Measurements from ENCODE around the gene CHDH.

CHDH gene

GRCh38 chr3:53823026-53823955 is 22.9 kb downstream of the CHDH start:
- DNase-seq = no peak

GRCh38 chr3:53822331-53822741 is 23.9 kb downstream of the CHDH start:
- DNase-seq = no peak

- DNase-seq = peak; percentile 48
These were observed 24.5 kb downstream of the CHDH start for GRCh38 chr3:53821631-53822121.

GRCh38 chr3:53820756-53821580 is 25.3 kb downstream of the CHDH start:
- no peak for DNase-seq

GRCh38 chr3:53820084-53820483 is 26.1 kb downstream of the CHDH start:
- no peak for DNase-seq

- DNase-seq = no peak
These were observed 26.9 kb downstream of the CHDH start for GRCh38 chr3:53819163-53819868.

GRCh38 chr3:53818221-53819162 is 27.7 kb downstream of the CHDH start:
- DNase-seq = no peak

GRCh38 chr3:53817809-53818208 is 28.4 kb downstream of the CHDH start:
- no peak for DNase-seq

GRCh38 chr3:53817211-53817610 is 29.0 kb downstream of the CHDH start:
- DNase-seq = no peak

- no peak for DNase-seq
These were observed 29.8 kb downstream of the CHDH start for GRCh38 chr3:53816425-53816824.

- no peak for DNase-seq
These were observed 30.6 kb downstream of the CHDH start for GRCh38 chr3:53815651-53816050.

GRCh38 chr3:53815067-53815466 is 31.2 kb downstream of the CHDH start:
- DNase-seq = no peak

GRCh38 chr3:53813876-53814275 is 32.3 kb downstream of the CHDH start:
- no peak for DNase-seq

GRCh38 chr3:53813229-53813628 is 33.0 kb downstream of the CHDH start:
- DNase-seq = no peak

- no peak for DNase-seq
These were observed 33.8 kb downstream of the CHDH start for GRCh38 chr3:53812434-53812833.

- DNase-seq = no peak
These were observed 34.9 kb downstream of the CHDH start for GRCh38 chr3:53811143-53811927.

- DNase-seq = no peak
These were observed 36.3 kb downstream of the CHDH start for GRCh38 chr3:53809764-53810400.

GRCh38 chr3:53809267-53809666 is 37.0 kb downstream of the CHDH start:
- DNase-seq = no peak

GRCh38 chr3:53808496-53808895 is 37.7 kb downstream of the CHDH start:
- DNase-seq = no peak

- no peak for DNase-seq
These were observed 39.0 kb downstream of the CHDH start for GRCh38 chr3:53807117-53807810.
